Skin of body (tissue), 2 donors: Measurements from ENCODE around the gene OLR1. TPM values are rescaled to one million over a fixed set of nuclear protein-coding genes. Genes with fewer than 3 reads are reported as not detected.
A peak's percentile ranks its signal among the peaks of the same experiment; 100 is the strongest.
"Not testable (repeated sequence)": the region's sequence is repeated elsewhere in the genome, so short reads cannot be mapped to it uniquely, and the experiment has no call there.

Experiments used
- DNase-seq: peaks from one replicate; lab custom pipeline; 2025; lab: John Stamatoyannopoulos, UW
- total RNA-seq: library from RNA; depleted of rRNA; stranded (reverse); fragments of >200 nt; gene quantifications from one replicate; pipeline ENCODE4 v1.2.3, GENCODE V29; 2014

Gene OLR1
- total RNA-seq, result 2.7 TPM

DNA sequence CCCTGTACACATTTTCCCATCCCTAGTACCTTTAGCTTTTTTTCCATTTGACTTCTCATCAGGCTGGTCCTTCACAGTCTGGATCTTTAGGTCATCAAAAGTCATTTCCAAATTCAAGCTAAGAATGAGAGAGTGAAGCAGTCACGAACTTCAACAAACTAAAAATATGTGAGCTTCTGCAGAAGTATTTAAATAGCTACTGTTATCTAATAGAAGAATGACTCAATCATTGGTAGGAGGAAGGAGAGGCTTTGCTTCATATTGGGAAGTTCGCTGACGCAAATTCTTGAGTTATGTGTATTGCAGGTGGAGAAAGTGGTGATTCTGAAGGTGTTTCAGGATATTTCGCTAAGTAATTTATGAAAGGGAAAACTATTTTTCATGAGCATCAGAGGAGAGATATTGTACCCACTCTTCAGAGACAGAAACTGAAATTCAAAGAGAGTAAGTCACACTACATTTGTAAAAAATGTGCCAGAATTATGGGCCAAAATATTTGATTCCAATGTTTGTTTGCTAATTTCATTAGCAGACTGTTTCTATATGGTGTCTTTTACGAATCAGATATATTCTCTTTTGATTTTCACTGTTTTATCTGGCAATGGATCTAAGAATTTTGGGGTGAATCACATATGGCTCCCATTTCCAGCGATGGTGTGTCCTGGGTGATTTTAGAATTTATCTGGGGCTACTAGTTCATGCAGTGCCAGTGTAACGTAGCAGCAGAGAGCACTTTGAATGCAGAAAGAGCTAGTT is at the start of gene OLR1:
Gene OLR1 (minus strand): TSS at position 160 of the 756 bp plus-strand sequence. CDS start 55 bp downstream, at position 105.
- DNase-seq, result no peak

DNA sequence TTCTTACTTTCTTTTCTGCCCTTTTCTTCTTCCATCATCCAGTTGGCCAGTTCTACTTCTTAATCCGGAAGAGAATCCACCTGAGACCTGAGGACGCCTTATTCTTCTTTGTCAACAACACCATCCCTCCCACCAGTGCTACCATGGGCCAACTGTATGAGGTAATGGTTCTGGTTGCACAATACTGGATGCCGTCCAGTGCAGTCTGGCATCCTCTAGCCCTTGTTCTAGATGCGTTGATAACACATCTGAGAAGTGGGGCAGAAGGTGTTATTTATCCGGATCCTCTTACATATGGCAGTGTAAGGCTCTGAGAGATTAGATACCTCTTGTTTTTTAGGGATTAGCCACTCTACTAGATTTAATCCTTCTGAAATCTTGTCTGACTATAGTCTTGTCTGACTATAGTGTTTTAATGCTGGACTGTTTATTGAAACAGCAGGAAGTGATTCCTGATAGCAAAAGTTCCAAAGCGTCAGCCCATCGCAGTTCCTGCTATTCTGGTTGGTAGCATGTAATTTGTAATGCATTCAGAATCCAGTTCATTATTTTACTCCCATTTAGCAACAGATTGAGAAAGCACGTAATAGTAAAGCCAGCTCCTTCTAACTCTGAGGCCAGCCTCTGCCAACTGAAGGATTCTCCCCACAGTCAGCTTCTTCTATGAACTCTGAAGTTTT is 48.6 kb upstream of the OLR1 start:
- DNase-seq, result no peak

DNA sequence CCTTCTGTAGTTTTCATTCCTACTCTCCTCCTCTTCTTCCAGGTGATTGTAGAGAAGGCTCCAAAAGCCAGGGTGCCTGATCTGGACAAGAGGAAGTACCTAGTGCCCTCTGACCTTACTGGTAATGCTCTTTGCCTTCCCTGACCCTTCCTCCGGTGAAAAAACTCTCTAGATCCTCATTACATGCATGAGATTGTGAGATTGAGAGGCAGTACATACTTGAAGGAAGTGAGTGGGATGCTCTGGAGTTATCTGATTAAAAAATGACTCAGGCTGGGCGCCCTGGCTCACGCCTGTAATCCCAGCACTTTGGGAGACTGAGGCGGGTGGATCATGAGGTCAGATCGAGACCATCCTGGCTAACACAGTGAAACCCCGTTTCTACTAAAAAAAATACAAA is 46.1 kb upstream of the OLR1 start:
- no peak for DNase-seq

- not testable (repeated sequence) for DNase-seq
Measured at GRCh38 chr12:10215946-10216345, 44.0 kb upstream of the OLR1 start.

GRCh38 chr12:10215436-10215835 is 43.5 kb upstream of the OLR1 start:
- no peak for DNase-seq

GRCh38 chr12:10214895-10215267 is 42.9 kb upstream of the OLR1 start:
- DNase-seq, result no peak

- DNase-seq, result no peak
Measured at GRCh38 chr12:10214136-10214894, 42.4 kb upstream of the OLR1 start.

DNA sequence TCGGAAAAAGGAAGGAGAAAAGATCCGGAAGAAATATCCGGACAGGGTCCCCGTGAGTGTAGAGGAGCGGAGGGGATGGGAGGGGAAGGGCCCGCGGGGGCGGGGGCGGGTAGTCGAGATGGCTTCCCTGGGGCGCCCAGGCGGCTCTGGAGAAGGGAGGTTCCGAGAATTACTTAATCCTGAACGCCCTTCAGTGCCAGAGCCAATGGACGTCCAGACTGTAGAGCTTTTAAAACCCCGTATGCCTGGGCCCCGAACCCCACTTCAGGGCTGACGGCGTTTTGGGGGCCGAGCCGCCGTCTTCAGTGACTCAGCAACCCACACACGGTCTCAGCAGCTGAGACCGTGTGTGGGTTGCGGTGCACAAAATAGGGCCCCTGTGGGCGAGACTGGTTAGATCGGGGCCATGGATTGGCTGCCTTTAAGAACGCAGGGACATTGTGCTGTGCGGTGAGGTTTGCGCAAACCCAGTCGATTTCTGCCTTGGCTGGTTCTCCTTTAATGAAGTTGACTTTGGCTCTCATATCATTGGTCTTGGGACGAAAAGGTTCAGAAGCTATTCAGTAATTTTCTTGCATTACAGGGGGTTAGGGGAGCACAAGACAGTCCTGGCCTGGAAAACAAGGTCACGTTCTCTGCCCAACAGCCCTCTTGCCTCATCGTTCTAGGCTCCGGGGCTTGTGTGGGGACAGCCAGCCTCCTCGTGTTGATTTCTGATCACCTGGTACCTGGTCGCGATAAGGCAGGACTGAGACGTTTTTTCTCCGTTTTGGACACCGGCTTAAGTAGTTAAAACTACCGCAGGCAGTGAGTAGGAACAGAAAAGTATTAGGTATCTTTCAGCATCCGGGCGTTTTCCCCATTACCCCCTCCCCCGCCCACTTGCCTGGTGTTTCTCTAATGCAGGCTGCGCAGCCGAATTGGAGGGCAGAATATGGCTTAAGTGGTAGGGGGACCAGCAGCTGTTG is 41.5 kb upstream of the OLR1 start:
- DNase-seq, result peak; percentile 44

GRCh38 chr12:10212739-10213131 is 40.8 kb upstream of the OLR1 start, which contains the start of gene GABARAPL1:
GABARAPL1 (plus strand) TSS chr12:10212877; CDS start chr12:10213130, 253 bp downstream.
- peak; percentile 81 for DNase-seq

DNA sequence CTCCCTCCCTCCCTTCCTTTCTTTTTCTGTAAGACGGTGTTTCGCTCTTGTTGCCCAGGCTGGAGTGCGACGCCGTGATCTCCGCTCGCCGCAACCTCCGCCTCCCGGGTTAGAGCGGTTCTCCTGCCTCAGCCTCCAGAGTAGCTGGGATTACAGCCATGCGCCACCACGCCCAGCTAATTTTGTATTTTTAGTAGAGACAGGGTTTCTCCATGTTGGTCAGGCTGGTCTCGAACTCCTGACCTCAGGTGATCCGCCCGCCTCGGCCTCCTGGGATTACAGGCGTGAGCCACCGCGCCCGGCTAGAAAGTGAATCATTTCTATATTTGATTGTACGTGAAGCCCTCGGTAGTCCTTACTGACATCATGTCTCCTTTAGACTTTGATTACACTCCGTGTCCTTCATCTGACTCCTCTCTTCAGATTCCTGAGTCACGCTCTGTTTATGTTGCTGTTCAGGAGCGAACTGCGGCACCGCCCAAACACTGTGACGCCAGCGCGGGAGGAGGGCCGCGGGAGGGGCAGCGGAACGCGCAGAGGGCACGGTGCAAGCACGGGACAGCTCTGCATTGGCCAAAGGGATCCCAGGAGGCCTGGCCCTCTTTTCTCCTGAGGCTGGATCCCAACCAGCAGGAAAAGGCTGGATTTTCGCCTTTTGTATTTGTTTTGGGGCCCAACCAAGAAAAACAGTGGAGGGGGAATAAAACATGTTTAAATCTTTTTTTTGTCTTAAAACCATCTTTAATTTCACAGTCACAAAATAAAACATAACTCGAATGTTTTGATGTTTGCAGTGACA is 40.2 kb upstream of the OLR1 start:
- peak; percentile 95 for DNase-seq

DNA sequence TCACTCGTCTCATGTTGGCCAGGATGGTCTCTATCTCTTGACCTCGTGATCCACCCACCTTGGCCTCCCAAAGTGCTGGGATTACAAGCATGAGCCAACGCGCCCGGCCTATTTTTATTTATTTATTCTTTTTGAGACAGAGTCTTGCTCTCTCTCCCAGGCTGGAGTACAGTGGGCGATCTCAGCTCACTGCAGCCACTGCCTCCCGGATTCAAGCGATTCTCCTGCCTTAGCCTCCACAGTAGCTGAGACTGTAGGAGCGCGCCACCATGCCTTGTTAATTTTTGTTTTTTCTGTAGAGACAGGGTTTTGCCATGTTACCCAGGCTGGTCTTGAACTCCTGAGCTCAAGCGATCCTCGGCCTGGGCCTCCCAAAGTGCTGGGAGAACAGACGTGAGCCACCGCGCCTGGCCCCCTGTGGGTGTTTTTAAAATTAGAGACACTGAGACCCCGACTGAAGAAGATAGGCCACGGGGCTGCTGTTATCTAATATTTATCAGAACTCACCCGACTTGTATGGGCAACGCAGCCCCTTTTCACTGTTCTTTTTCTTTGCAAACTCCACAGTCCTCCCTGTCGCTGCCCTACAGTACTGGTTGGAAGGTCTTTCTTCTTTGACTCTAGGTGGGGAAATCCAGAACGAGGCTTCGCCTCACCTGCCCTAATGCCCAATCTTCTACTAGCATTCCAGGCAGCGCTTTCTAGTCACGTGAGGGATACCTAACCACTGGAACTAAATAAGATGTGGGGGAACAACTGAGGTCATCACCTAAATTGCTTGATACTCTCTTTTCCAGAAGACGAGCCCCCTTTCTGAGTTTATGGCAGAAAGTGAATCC is 39.4 kb upstream of the OLR1 start:
- DNase-seq, result no peak

DNA sequence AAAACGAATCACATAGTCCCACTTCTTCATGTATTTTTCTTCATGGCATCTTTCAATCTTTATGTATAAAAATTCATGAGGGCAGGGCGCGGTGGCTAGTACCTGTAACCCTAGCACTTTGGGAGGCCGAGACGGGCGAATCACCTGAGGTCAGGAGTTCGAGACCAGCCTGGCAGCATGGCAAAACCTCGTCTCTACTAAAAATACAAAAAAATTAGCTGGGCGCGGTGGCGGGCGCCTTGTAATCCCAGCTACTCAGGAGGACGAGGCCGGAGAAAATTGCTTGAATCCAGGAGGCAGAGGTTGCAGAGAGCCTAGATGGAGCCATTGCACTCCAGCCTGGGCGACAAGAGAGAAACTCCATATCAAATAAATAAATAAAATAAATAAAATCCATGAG is 38.3 kb upstream of the OLR1 start:
- no peak for DNase-seq

- DNase-seq, result no peak
Measured at GRCh38 chr12:10207136-10207535, 35.2 kb upstream of the OLR1 start.

DNA sequence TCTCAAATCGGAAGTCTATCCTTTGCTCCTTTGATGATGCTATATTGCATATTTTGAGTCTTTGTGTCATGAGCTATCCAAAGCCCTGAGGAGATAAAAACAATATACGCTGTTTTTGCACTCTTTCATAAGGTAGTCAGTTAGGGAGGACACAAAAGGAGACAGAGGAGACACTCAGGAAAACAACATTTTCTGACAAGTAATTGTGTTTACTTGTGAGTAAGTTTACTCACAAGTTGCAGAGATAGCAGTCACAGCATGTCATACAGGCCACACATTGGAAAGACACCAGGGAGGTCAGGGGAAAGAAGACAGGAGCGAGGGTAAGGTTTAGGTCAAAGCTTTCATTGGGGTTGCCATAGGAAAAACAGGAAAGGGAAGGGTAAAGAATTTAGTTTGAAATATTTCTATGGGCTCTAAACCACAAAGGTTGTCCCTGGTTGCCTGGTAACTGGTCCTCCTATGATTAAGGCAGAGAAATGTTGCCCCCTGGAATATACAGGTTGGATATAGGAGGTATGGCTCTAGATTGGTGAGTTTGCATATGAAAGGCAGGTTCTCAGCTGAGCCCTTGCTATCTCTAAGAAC is 33.4 kb upstream of the OLR1 start:
- DNase-seq, result no peak

DNA sequence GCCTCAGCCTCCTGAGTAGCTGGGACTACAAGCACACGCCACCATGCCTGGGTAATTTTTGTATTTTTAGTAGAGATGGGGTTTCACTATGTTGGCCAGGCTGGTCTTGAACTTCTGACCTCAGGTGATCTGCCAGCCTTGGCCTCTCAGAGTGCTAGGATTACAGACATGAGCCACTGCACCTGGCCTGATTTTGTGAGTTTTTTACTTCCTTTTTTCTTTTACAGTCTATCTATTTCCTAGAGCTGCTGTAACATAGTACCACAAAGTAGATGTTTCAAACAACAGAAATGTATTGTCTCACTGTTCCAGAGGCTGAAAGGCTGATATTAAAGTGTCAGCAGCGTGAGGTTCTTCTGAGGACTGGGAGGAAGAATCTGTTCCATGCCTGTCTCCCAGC is 32.6 kb upstream of the OLR1 start:
- DNase-seq, result not testable (repeated sequence)

DNA sequence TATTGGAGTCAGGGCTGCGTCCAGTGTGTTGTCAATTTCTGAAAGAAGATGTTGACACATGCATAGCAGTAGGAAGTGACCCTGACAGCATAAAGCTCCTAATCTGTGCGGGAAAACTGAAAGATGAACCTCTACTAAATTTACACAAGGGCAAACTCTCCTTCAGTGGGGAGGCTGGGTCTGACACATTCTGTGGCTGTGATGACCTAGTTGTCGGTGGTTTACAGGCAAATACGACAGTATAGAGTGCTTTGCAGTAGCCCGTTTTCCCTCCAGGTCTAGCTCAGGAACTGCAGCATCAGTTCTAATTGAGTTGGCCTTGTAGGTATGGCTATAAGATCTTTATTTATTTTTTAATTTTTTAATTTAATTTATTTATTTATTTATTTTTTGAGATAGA is 25.9 kb upstream of the OLR1 start:
- DNase-seq, result no peak

GRCh38 chr12:10196210-10196609 is 24.3 kb upstream of the OLR1 start:
- no peak for DNase-seq

DNA sequence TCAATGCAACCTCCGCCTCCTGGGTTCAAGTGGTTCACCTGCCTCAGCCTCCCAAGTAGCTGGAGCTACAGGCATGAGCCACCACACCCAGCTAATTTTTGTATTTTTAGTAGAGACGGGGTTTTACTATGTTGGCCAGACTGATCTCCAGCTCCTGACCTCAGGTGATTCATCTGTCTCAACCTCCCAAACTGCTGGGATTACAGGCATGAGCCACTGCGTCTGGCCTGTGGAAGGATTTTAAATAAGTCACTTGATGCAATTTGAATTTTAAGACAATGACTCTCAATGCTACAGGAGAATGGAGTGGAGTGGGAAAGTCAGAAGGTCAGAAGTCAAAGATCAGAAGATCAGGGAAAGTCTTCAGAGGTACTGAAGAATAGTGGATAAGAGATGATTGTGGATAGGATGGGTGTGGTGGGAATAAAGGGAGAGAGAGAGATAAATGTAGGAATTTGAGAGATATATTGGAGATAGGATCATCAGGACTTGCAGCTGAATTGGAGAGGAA is 22.3 kb upstream of the OLR1 start:
- no peak for DNase-seq

DNA sequence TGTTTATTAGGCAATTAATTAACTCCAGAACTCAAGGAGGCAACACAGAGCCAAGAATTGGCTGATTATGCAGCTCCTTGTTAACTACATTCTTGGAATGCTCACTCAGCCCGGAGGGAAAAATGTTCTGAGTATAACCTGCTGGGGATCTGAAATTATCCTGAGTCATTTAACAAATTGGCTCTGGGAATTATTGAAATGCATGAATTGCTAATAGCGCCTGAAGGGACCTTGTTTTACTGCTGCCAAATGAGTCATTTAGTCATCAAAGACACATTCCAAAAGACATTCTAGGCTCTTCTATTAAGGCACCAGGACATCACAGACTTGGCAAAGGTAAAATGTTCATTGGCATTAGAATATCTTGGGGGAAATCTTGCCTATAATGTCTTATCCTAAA is 19.9 kb upstream of the OLR1 start:
- no peak for DNase-seq
